ENCODE measurements around the gene EML1. TPM values are rescaled to one million over a fixed set of nuclear protein-coding genes. Genes with fewer than 3 reads are reported as not detected.

EML1 gene
- total RNA-seq, 4 donors from 2014 or later: 11.0 to 57.5 (median 24.5) TPM

DNA sequence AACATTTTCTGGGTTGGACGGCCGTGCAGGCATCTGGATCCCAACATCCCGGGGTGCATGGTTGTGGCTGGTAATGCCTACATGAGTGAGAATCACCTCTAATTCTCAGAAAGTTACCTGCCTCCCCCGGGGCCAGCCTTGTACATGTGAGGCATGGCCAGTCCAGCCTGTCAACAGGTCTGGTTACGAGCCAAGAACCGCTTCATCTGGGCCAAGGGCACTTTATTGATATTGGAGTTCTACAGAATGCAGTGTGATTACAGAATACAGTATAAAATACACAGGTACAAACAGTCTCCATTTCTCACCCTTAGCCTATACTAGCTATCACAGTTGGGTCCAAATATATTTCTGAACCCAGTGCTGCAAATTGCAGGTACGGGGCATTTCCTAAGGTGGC lies 187.1 kb downstream of the EML1 start:
- TF ChIP-seq, protein P1, sequence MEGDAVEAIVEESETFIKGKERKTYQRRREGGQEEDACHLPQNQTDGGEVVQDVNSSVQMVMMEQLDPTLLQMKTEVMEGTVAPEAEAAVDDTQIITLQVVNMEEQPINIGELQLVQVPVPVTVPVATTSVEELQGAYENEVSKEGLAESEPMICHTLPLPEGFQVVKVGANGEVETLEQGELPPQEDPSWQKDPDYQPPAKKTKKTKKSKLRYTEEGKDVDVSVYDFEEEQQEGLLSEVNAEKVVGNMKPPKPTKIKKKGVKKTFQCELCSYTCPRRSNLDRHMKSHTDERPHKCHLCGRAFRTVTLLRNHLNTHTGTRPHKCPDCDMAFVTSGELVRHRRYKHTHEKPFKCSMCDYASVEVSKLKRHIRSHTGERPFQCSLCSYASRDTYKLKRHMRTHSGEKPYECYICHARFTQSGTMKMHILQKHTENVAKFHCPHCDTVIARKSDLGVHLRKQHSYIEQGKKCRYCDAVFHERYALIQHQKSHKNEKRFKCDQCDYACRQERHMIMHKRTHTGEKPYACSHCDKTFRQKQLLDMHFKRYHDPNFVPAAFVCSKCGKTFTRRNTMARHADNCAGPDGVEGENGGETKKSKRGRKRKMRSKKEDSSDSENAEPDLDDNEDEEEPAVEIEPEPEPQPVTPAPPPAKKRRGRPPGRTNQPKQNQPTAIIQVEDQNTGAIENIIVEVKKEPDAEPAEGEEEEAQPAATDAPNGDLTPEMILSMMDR (IDR thresholded peaks at IDR 0.05; ENCODE audit: low read depth): no peak

DNA sequence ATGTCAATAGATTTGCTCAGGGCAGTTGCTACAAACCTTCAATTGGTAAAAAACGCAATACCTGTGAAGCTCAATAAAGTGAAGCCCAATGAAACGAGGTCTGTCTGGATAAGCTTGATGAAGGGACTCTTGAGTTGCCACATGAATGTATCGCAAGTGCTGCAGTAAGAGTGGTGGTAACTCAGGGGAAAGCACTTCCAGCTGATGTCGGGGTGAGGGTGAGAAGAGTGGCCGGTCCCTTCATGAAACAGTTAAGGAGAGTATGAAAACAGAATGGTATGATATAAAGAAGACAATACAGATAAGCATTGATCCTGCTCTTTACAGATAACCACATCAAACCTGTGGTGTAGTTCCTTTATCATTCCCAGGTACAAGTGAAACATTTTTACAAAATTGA lies 188.6 kb downstream of the EML1 start:
- TF ChIP-seq, protein P1 (IDR thresholded peaks at IDR 0.05; ENCODE audit: low read depth): no peak

DNA sequence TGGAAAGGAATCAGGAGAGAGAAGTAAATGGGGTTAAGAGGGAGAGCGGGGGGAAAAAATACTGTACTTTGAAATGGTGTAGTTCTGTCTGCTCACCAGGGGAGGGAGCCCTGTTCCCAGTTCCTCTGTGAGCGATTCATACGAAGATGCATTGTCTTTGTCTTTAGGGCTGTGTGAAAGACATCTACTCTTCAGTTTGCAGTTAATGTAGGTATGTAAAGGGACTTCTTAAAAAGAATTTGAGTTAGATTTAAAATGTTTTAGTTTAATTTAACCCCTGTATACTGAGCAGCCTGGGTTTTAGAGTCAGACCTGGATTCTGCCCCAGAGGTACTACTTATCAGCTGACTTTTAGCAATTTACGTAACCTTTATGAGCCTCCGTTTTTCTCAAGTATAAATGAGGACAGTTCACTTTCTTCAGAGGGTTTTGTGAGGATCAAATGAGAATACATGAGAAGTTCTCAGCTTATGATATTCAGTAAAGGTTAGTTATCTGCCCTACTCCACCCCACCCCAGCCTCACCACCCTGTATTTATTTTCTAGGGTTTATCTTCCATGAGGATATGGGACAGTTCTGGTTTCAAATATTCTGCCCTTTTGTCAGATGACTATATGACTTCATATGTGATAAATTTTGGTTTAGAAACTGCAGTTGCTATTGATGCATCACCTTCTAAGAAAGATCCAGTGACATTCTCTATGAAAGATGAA lies 189.5 kb downstream of the EML1 start:
- TF ChIP-seq, protein P1 (IDR thresholded peaks at IDR 0.05; ENCODE audit: low read depth): no peak

DNA sequence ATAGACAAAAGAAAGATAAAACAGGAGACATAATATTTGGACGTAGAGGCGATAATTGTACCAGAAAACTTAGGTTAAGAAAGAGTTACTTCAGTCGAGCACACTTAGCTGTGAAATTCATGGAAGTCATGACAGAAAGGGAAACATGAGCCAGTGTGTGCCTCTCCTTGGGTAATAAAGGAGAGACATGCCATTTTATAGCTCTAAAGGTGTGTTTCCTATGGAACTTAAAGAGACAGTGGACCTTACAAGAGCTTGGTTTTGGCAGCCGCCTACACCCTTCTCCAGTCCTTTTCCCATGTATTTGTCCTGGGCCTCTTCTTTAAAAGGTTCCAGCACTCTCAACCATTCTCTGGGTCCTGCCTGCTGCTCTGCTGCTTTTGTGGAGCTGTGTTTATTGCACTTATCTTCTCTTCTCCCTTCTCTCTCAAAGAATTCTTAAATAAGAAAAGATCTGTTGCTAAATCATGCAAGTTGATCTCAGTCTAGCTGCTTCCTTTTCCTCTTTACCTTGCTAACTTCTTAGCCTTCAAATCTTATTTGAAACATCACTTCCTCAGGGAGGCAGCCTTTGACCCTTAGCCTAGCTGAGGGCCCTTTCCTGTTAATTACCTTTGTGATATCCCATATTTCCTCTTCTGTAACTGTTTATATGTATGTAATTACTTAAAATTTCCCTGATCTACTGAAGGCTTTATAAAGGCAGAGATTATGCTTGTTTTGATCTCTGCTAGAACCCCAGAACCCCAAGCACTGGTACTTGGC lies 190.2 kb downstream of the EML1 start:
- TF ChIP-seq, protein P1 (IDR thresholded peaks at IDR 0.05; ENCODE audit: low read depth): no peak

DNA sequence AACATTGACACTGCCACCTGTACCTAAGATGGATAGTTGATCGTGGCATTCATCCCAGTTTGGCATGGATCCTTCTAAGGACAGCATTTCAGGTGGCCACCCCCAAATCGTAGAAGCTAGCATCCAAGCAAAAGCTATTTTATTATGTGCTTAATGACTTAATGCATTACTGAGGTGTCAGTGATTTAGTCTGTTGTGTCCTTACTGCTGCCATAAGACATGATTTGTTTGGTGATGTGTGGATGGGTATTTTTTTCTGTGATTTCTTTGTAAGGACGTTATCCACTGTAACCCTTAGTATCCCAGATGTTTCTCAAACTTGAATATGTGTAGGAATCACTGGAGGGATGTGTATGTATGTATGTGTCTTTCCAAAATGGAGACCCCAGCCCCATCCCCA lies 190.8 kb downstream of the EML1 start:
- TF ChIP-seq, protein P1 (IDR thresholded peaks at IDR 0.05; ENCODE audit: low read depth): no peak

DNA sequence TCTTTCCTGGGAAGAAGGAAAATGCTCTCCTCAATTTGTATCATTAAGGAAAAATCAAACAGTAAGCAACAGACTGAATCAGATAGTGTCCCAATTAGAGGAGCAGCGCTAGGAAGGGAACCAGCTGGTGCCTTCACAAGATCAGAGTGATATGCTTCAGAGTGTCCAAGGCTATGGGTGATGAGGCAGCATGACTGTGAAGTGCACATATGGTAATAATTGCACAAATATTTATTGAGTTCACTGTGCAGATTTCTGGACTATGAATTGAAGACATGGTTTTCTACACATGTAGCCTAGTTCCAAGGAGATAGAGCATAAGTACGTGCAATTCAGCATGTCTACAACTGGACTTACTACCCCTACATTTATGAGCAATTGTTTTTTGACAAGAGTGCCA lies 193.2 kb downstream of the EML1 start:
- TF ChIP-seq, protein P1 (IDR thresholded peaks at IDR 0.05; ENCODE audit: low read depth): no peak

DNA sequence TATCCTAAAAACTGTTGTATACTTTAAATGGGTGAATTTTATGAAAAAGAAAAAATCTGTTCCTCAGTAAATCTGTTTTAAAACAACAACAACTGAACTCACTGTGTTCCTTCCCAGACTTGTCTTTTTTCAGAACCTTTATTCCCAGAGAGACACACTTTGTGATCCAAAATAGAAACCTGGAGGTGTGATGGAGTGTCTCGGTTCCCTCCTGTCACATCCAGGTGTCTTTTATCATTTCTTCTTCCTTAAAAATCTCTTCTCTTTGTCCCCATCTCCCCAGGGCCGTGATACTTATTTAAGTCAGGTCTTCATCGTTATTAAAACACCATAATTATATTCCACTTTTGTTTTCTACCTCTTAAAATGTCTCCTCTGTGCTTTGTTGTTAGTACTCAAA lies 195.8 kb downstream of the EML1 start:
- TF ChIP-seq, protein P1 (IDR thresholded peaks at IDR 0.05; ENCODE audit: low read depth): no peak

Data from subcutaneous adipose tissue (tissue), 4 donors.